K562 (cell line): ENCODE measurements around the gene XAB2. TPM values are rescaled to one million over a fixed set of nuclear protein-coding genes. Genes with fewer than 3 reads are reported as not detected.

Source experiments
- ATAC-seq: fragments of 200-7000 bp; cut with Tn5 transposase; 3 replicates; pipeline ENCODE4 v1.9.1; 2020; ENCODE audit warnings: moderate library complexity
- BruUV-seq: library from RNA; stranded (reverse); fragments of 400-500 nt; replicated peaks from 2 replicates; lab custom pipeline; 2021; lab: Mats Ljungman, UMichigan
- CTCF ChIA-PET: fragments of 300-600 bp; formaldehyde crosslinking; extraction: SDS; loops from one replicate; lab custom pipeline; 2021; ENCODE audit warnings: low intra/inter-chr PET ratio; lab: Yijun Ruan, JAX
- POLR2A ChIA-PET: fragments of 300-600, 350-650 bp; sonication (Branson Sonifier 250); formaldehyde crosslinking; extraction: SDS; loops from one replicate; lab custom pipeline; 2021; ENCODE audit warnings: antibody characterized with exemption, inconsistent platforms; lab: Yijun Ruan, JAX
- DNase-seq, 4 experiments: peaks; one replicate each; pipeline versions ENCODE4 v3.0.0 to v3.0.0-alpha.2; 2011 to 2018; ENCODE audit warnings: low spot score in 3 of 4, mixed read lengths in 3 of 4; ENCODE audit errors: extremely low read depth in 1 of 4
- FAIRE-seq: peaks from 2 replicates; lab custom pipeline; 2011; peaks lifted over from hg19 to GRCh38; lab: Jason Lieb, UNC
- H2AFZ ChIP-seq: 2 replicates; pipeline ENCODE4 v1.6.0; 2011; ENCODE audit warnings: low read depth, low read length, control low read depth, inconsistent platforms
- H3K27ac ChIP-seq: fragments of 200-600 bp; 3 replicates; pipeline ENCODE4 v1.8.0; 2011; ENCODE audit warnings: low read depth, mild to moderate bottlenecking, control low read depth, inconsistent platforms, low read length, moderate library complexity, mixed read lengths; ENCODE audit errors: extremely low read depth
- H3K27me3 ChIP-seq, 2 experiments: fragments of 300-600 bp in 1 of 2; 2 replicates in 1 of 2; 3 replicates in 1 of 2; pipeline versions ENCODE4 v1.6.0 to v1.8.0; 2011; ENCODE audit warnings: inconsistent platforms in 2 of 2, low read length in 2 of 2, mild to moderate bottlenecking in 1 of 2, mixed read lengths in 1 of 2, moderate library complexity in 1 of 2; ENCODE audit not compliant: control insufficient read depth in 2 of 2, insufficient read depth in 2 of 2
- H3K36me3 ChIP-seq: fragments of 300-600 bp; 3 replicates; pipeline ENCODE4 v1.8.0; 2011; ENCODE audit warnings: mild to moderate bottlenecking, low read length, inconsistent platforms; ENCODE audit not compliant: control insufficient read depth, insufficient read depth
- H3K4me1 ChIP-seq, 2 experiments: fragments of 200-600 bp in 1 of 2; replicated peaks in 1 of 2; 2 replicates in 1 of 2; 3 replicates in 1 of 2; pipeline versions ENCODE4 v1.5.1 to v1.8.0; 2011; ENCODE audit warnings: inconsistent platforms in 2 of 2, low read length in 2 of 2, mild to moderate bottlenecking in 1 of 2, mixed read lengths in 1 of 2, moderate library complexity in 1 of 2; ENCODE audit not compliant: control insufficient read depth in 2 of 2, insufficient read depth in 2 of 2
- H3K4me2 ChIP-seq: 2 replicates; pipeline ENCODE4 v1.6.1; 2011; ENCODE audit warnings: low read length, control low read depth, inconsistent platforms, mixed read lengths; ENCODE audit not compliant: insufficient read depth
- H3K4me3 ChIP-seq: fragments of 200-600 bp; sonication (generic), shearing (Covaris generic); 2 replicates; pipeline ENCODE4 v1.5.1; 2016; ENCODE audit warnings: control low read depth, inconsistent platforms
- H3K79me2 ChIP-seq: fragments of 200-600 bp; 3 replicates; pipeline ENCODE4 v1.8.0; 2011; ENCODE audit warnings: low read length, inconsistent platforms; ENCODE audit not compliant: control insufficient read depth, insufficient read depth
- H3K9ac ChIP-seq, 2 experiments: 2 replicates each; pipeline versions ENCODE4 v1.6.0 to v1.6.1; 2011; ENCODE audit warnings: low read depth in 2 of 2, low read length in 2 of 2, control low read depth in 1 of 2, inconsistent platforms in 1 of 2, mild to moderate bottlenecking in 1 of 2, mixed read lengths in 1 of 2; ENCODE audit not compliant: insufficient read depth in 1 of 2
- H3K9me1 ChIP-seq: one replicate; pipeline ENCODE4 v1.6.0; 2011; ENCODE audit warnings: inconsistent platforms, mild to moderate bottlenecking, low read length, moderate library complexity; ENCODE audit not compliant: control insufficient read depth, insufficient read depth
- H3K9me3 ChIP-seq: replicated peaks from 2 replicates; pipeline ENCODE4 v1.5.1; 2011; ENCODE audit warnings: low read depth, low read length, inconsistent platforms; ENCODE audit not compliant: control insufficient read depth, insufficient read depth
- H4K20me1 ChIP-seq: replicated peaks from 2 replicates; pipeline ENCODE4 v1.6.1; 2011; ENCODE audit warnings: low read length, inconsistent platforms, mixed read lengths; ENCODE audit not compliant: control insufficient read depth, insufficient read depth
- BACH1 ChIP-seq: fragments of 200-800 bp; sonication (Bioruptor generic); IDR thresholded peaks from 2 replicates; pipeline ENCODE4 v1.6.1; 2016; ENCODE audit warnings: missing genetic modification characterization, missing compliant biosample characterization
- CTCFL ChIP-seq: IDR thresholded peaks from 2 replicates; pipeline ENCODE4 v1.6.1; 2011; ENCODE audit warnings: borderline replicate concordance, low read depth, mild to moderate bottlenecking, moderate library complexity, low read length; ENCODE audit not compliant: insufficient read depth, poor library complexity, severe bottlenecking
- ESRRA ChIP-seq: fragments of 450-650 bp; IDR thresholded peaks from 2 replicates; pipeline ENCODE4 v1.6.1; 2014; ENCODE audit warnings: low read depth, mild to moderate bottlenecking, moderate library complexity, borderline replicate concordance
- FOSL1 ChIP-seq: fragments of 200-800 bp; sonication (Bioruptor generic); conservative IDR thresholded peaks from 2 replicates; pipeline ENCODE4 v1.6.1; 2016; ENCODE audit warnings: missing genetic modification characterization, missing compliant biosample characterization
- HOMEZ ChIP-seq: fragments of 250-450 bp; sonication (Bioruptor Pico); IDR thresholded peaks from 2 replicates; pipeline ENCODE4 v1.4.0; 2020; ENCODE audit warnings: mild to moderate bottlenecking, moderate library complexity
- IFI16 ChIP-seq: fragments of 250-450 bp; sonication (Bioruptor Pico); IDR thresholded peaks from 2 replicates; pipeline ENCODE4 v2.1.2; 2022; ENCODE audit warnings: mild to moderate bottlenecking, inconsistent platforms
- PTTG1 ChIP-seq: fragments of 450-650 bp; IDR thresholded peaks from 2 replicates; pipeline ENCODE4 v1.6.1; 2016; ENCODE audit warnings: low read depth, mild to moderate bottlenecking, missing genetic modification characterization, missing compliant biosample characterization
- TAF7 ChIP-seq: fragments of 450-650 bp; IDR thresholded peaks from 2 replicates; pipeline ENCODE4 v1.6.1; 2016; ENCODE audit warnings: missing genetic modification characterization, missing compliant biosample characterization
- USF2 ChIP-seq: sonication (generic); formaldehyde crosslinking; IDR thresholded peaks from 2 replicates; pipeline ENCODE4 v1.5.0; 2020; ENCODE audit warnings: missing genetic modification reagents
- ZNF124 ChIP-seq: sonication (generic); formaldehyde crosslinking; IDR thresholded peaks from 2 replicates; pipeline ENCODE4 v1.8.1; 2022; ENCODE audit warnings: missing genetic modification reagents
- ZNF444 ChIP-seq: fragments of 250-450 bp; sonication (Bioruptor Pico); IDR thresholded peaks from 2 replicates; pipeline ENCODE4 v1.4.0; 2020; ENCODE audit warnings: mild to moderate bottlenecking, moderate library complexity
- ZNF589 ChIP-seq: fragments of 200-800 bp; sonication (Bioruptor generic); IDR thresholded peaks from 2 replicates; pipeline ENCODE4 v1.6.1; 2016; ENCODE audit warnings: low read depth, missing genetic modification characterization, missing compliant biosample characterization
- ZNF695 ChIP-seq: fragments of 450-650 bp; formaldehyde crosslinking; IDR thresholded peaks from 2 replicates; pipeline ENCODE4 v1.4.0; 2020; ENCODE audit warnings: mild to moderate bottlenecking, moderate library complexity
- ZNF707 ChIP-seq: fragments of 250-450 bp; sonication (Bioruptor Pico); conservative IDR thresholded peaks from 2 replicates; pipeline ENCODE4 v1.8.0; 2022; ENCODE audit warnings: inconsistent platforms, mild to moderate bottlenecking, moderate library complexity
- ZNF740 ChIP-seq, 3 experiments: fragments of 200-800 bp in 1 of 3; sonication (Bioruptor generic) in 1 of 3; sonication (generic) in 1 of 3; formaldehyde crosslinking in 1 of 3; IDR thresholded peaks; 2 replicates each; pipeline versions ENCODE4 v1.6.1 to v1.8.0; 2016 to 2022; ENCODE audit warnings: mild to moderate bottlenecking in 2 of 3, missing compliant biosample characterization in 2 of 3, missing genetic modification characterization in 2 of 3, missing genetic modification reagents in 1 of 3
- WGBS: fragments of 100-300 bp; shearing (Covaris generic); methylation state at CpG from one replicate; pipeline ENCODE4 v1.1.6; 2016; ENCODE audit warnings: low coverage, mixed read lengths; ENCODE audit not compliant: insufficient coverage; ENCODE audit errors: missing lambda C conversion rate; 5-methylcytosine and 5-hydroxymethylcytosine counted together
- in situ Hi-C: fragments of 300-500 bp; cut with MboI; formaldehyde crosslinking; loops from 4 replicates; pipeline ENCODE4 v1.15.0; 2018; ENCODE audit warnings: inconsistent platforms, mixed read lengths
- intact Hi-C: fragments of 100-400 bp; cut with micrococcal nuclease; formaldehyde crosslinking; loops from 2 replicates; pipeline ENCODE4 v1.14.2; 2022
- polyA plus RNA-seq, 8 experiments: library from polyadenylated mRNA; depleted of rRNA in 4 of 8; stranded (reverse) in 5 of 8; unstranded in 3 of 8; fragments of >200 nt; fragmentation: Nextera tagmentation in 2 of 8; fragmentation: Illumina TruSeq in 1 of 8; extraction: Ambion mirVana in 2 of 8; extraction: Trizol in 1 of 8; gene quantifications; 2 replicates each; pipeline versions ENCODE4 v1.2.1 to v1.2.3, GENCODE V29; 2011 to 2014; ENCODE audit warnings: inconsistent platforms in 1 of 8, missing spikeins in 1 of 8
- total RNA-seq, 7 experiments: library from RNA; depleted of rRNA in 6 of 7; stranded (reverse); fragments of >200 nt in 6 of 7; fragmentation: Illumina TruSeq in 2 of 7; extraction: Trizol in 2 of 7; gene quantifications; 2 replicates each; pipeline versions ENCODE4 v1.2.1 to v1.2.3, GENCODE V29; 2011 to 2021; ENCODE audit warnings: low replicate concordance in 1 of 7

The XAB2 gene
- total and polyA plus RNA-seq, 9 of the 15 experiments (the other 6 are each of a cell fraction or from before 2014, with no cell fraction given), result 0.21 to 58.3 (median 20.0) TPM

GRCh38 chr19:7575434-7576040, 53.8 kb downstream of the XAB2 start (continued):
- TF ChIP-seq USF2, result peak; percentile 81

GRCh38 chr19:7570761-7571160, 58.6 kb downstream of the XAB2 start:
- Histone ChIP-seq H3K36me3 (no peaks in the 10 kb centered on the region), H3K4me2 (no peak overlapping the region), H2AFZ (no peak overlapping the region), H3K9ac (no peak overlapping the region), H3K79me2 (no peaks in the 10 kb centered on the region), H3K27ac (no peak overlapping the region), H4K20me1 (no peaks in the 10 kb centered on the region), H3K4me1 (0 out of 5 replicates have a peak, but pooled peaks cover 0 to 4% of the 10 kb centered on the region in 2 experiments), H3K27me3 (no peaks in the 10 kb centered on the region; a peak in 2 of 5 replicates), H3K4me3 (no peak overlapping the region), H3K9me1 (no peaks in the 10 kb centered on the region), H3K9me3 (no peaks in the 10 kb centered on the region)
- intact Hi-C loops (no loop called here), in situ Hi-C loops (loop anchor here (5.0 kb wide), 1 partner anchor 237 kb away; no protein-coding TSS in a partner anchor)
- ATAC-seq (no peak), DNase-seq (no peak), FAIRE-seq (no peak)
- 13% methylated on average over 5 of the region's 5 CpGs for WGBS
- TF ChIP-seq PTTG1 (tag) (no peak), CTCFL (no peak), TAF7 (tag) (no peak), IFI16 (CRISPR knock-in tag) (no peak), ZNF124 (no peak), ZNF444 (CRISPR knock-in tag) (no peak), ZNF707 (CRISPR knock-in tag) (no peak), ZNF740 (CRISPR knock-in tag; IDR thresholded peaks at IDR 0.05) (no peak), ZNF740 (tag; IDR thresholded peaks at IDR 0.05) (no peak), BACH1 (tag) (no peak), HOMEZ (CRISPR knock-in tag) (no peak), ZNF589 (CRISPR knock-in tag) (no peak), FOSL1 (tag) (no peak), ZNF695 (CRISPR knock-in tag) (no peak), ESRRA (no peak)
- BruUV-seq, result no TSS peak
- CTCF ChIA-PET, result no interaction called here
- POLR2A ChIA-PET, result no interaction called here
